Activated CD4-positive, alpha-beta memory T cell treated with anti-CD3 and anti-CD28 coated beads for 36 hours (primary cell): ENCODE results near the gene TAOK1. TPM values are rescaled to one million over a fixed set of nuclear protein-coding genes. Genes with fewer than 3 reads are reported as not detected.

Experiments
- CTCF ChIA-PET: fragments of 350-600 bp; sonication (Branson Sonifier 250); formaldehyde crosslinking; loops from one replicate; lab custom pipeline; 2021; ENCODE audit warnings: antibody characterized with exemption, inconsistent platforms; lab: Charles Lee
- POLR2A ChIA-PET: fragments of 350-600 bp; sonication (Branson Sonifier 250); formaldehyde crosslinking; loops from one replicate; lab custom pipeline; 2021; ENCODE audit warnings: antibody characterized with exemption; lab: Charles Lee
- DNase-seq: peaks from one replicate; pipeline ENCODE4 v3.0.0-alpha.2; 2020
- H3K27ac Mint-ChIP-seq: one replicate; pipeline ENCODE4 v1.8.0; 2021; ENCODE audit warnings: mixed read lengths
- H3K27me3 Mint-ChIP-seq: one replicate; pipeline ENCODE4 v1.8.0; 2021; ENCODE audit warnings: mixed read lengths
- H3K36me3 Mint-ChIP-seq: one replicate; pipeline ENCODE4 v1.8.0; 2021; ENCODE audit warnings: mixed read lengths
- H3K4me1 Mint-ChIP-seq: one replicate; pipeline ENCODE4 v1.8.0; 2021; ENCODE audit warnings: low read depth, mixed read lengths
- H3K4me3 Mint-ChIP-seq: one replicate; pipeline ENCODE4 v1.8.0; 2021; ENCODE audit warnings: mild to moderate bottlenecking, mixed read lengths
- H3K9me3 Mint-ChIP-seq: one replicate; pipeline ENCODE4 v1.8.0; 2021; ENCODE audit warnings: mixed read lengths
- intact Hi-C: fragments of 100-400 bp; cut with micrococcal nuclease; formaldehyde crosslinking; loops from one replicate; pipeline ENCODE4 v1.15.1; 2023
- total RNA-seq, 2 experiments: library from RNA; stranded (reverse); gene quantifications; one replicate each; pipeline ENCODE4 v1.2.3, GENCODE V29; 2021

TAOK1 gene
- total RNA-seq, 2 experiments from 2014 or later, result 29.8 to 34.3 TPM

GRCh38 chr17:29383686-29384085 is 6.5 kb upstream of the TAOK1 start:
- Mint-ChIP-seq H3K27me3 (no peaks in the 10 kb centered on the region), H3K4me1 (no peaks in the 10 kb centered on the region), H3K9me3 (no peaks in the 10 kb centered on the region), H3K27ac (no peak overlapping the region), H3K36me3 (no peaks in the 10 kb centered on the region), H3K4me3 (no peak overlapping the region)
- ChIA-PET CTCF (interaction anchor here (0.6 to 5.3 kb wide), 2 partner anchors 13 to 119 kb away, joined by 4 to 43 read pairs; no protein-coding TSS in a partner anchor), POLR2A (no interaction called here)
- no peak for DNase-seq
- intact Hi-C loops, result no loop called here

GRCh38 chr17:29384901-29385300 is 5.3 kb upstream of the TAOK1 start:
- peaks cover 3% of the 10 kb centered on the region for H3K4me1 Mint-ChIP-seq

GRCh38 chr17:29386760-29387159 is 3.4 kb upstream of the TAOK1 start:
- peaks cover 5% of the 10 kb centered on the region for H3K36me3 Mint-ChIP-seq
- H3K4me3 Mint-ChIP-seq, result no peak overlapping the region
- DNase-seq, result no peak
- ChIA-PET CTCF (interaction anchor here (0.9 to 1.7 kb wide), 3 partner anchors 11 to 421 kb away, joined by 3 to 4 read pairs (median 4); no protein-coding TSS in a partner anchor), POLR2A (no interaction called here)
- no peaks in the 10 kb centered on the region for H3K27me3 Mint-ChIP-seq
- H3K9me3 Mint-ChIP-seq, result no peaks in the 10 kb centered on the region
- H3K4me1 Mint-ChIP-seq, result peaks cover 10% of the 10 kb centered on the region
- intact Hi-C loops, result no loop called here
- no peak overlapping the region for H3K27ac Mint-ChIP-seq

More at GRCh38 chr17:29384901-29385300, 5.3 kb upstream of the TAOK1 start:
- Mint-ChIP-seq H3K4me3 (no peak overlapping the region), H3K9me3 (no peaks in the 10 kb centered on the region), H3K36me3 (no peaks in the 10 kb centered on the region), H3K27me3 (no peaks in the 10 kb centered on the region), H3K27ac (no peak overlapping the region)
- no peak for DNase-seq
- ChIA-PET CTCF (interaction anchor here (5.3 kb wide), 1 partner anchor 15 kb away, joined by 43 read pairs; no protein-coding TSS in a partner anchor), POLR2A (no interaction called here)
- intact Hi-C loops, result no loop called here

GRCh38 chr17:29388937-29389336 is 1.2 kb upstream of the TAOK1 start:
- POLR2A ChIA-PET, result no interaction called here
- Mint-ChIP-seq H3K36me3 (peaks cover 6% of the 10 kb centered on the region), H3K27ac (no peak overlapping the region), H3K9me3 (no peaks in the 10 kb centered on the region), H3K4me1 (peaks cover 29% of the 10 kb centered on the region), H3K4me3 (no peak overlapping the region), H3K27me3 (no peaks in the 10 kb centered on the region)
- peak; percentile 14 for DNase-seq
- CTCF ChIA-PET, result interaction anchor here (0.7 kb wide), 1 partner anchor 233 kb away, joined by 3 read pairs; no protein-coding TSS in a partner anchor
- intact Hi-C loops, result no loop called here

GRCh38 chr17:29390851-29391631 is 878 bp downstream of the TAOK1 start:
- Mint-ChIP-seq H3K9me3 (no peaks in the 10 kb centered on the region), H3K27me3 (no peaks in the 10 kb centered on the region), H3K36me3 (peaks cover 6% of the 10 kb centered on the region), H3K4me3 (peak overlapping the region; percentile 95), H3K4me1 (peaks cover 36% of the 10 kb centered on the region), H3K27ac (peak overlapping the region; percentile 85)
- CTCF ChIA-PET, result interaction anchor here (1.4 to 2.4 kb wide), 2 partner anchors 21 kb away, joined by 11 to 14 read pairs; no protein-coding TSS in a partner anchor
- DNase-seq, result peak; percentile 25
- intact Hi-C loops, result loop anchor here (2.0 to 10.0 kb wide), 2 partner anchors 98 to 246 kb away; no protein-coding TSS in a partner anchor
- POLR2A ChIA-PET, result interaction anchor here (1.0 to 1.2 kb wide), 4 partner anchors 97 to 254 kb away, joined by 3 to 7 read pairs (median 5); partner anchors contain the start of gene NUFIP2

- H3K4me1 Mint-ChIP-seq, result peaks cover 36% of the 10 kb centered on the region
Measured at GRCh38 chr17:29393436-29393835, 3.3 kb downstream of the TAOK1 start.

GRCh38 chr17:29394761-29395160 is 4.6 kb downstream of the TAOK1 start:
- ChIA-PET POLR2A (no interaction called here), CTCF (no interaction called here)
- no peak for DNase-seq
- no peak overlapping the region for H3K4me3 Mint-ChIP-seq
- no peaks in the 10 kb centered on the region for H3K27me3 Mint-ChIP-seq
- peaks cover 9% of the 10 kb centered on the region for H3K36me3 Mint-ChIP-seq
- intact Hi-C loops, result loop anchor here (10.0 kb wide), 1 partner anchor 250 kb away; no protein-coding TSS in a partner anchor
- no peak overlapping the region for H3K27ac Mint-ChIP-seq
- peaks cover 33% of the 10 kb centered on the region for H3K4me1 Mint-ChIP-seq
- no peaks in the 10 kb centered on the region for H3K9me3 Mint-ChIP-seq

More at GRCh38 chr17:29393436-29393835, 3.3 kb downstream of the TAOK1 start:
- ChIA-PET CTCF (interaction anchor here (1.4 to 2.4 kb wide), 3 partner anchors 23 to 102 kb away, joined by 4 to 11 read pairs (median 4); no protein-coding TSS in a partner anchor), POLR2A (no interaction called here)
- intact Hi-C loops, result loop anchor here (10.0 kb wide), 1 partner anchor 249 kb away; no protein-coding TSS in a partner anchor
- no peak for DNase-seq
- Mint-ChIP-seq H3K4me3 (no peak overlapping the region), H3K36me3 (peaks cover 6% of the 10 kb centered on the region), H3K9me3 (no peaks in the 10 kb centered on the region), H3K27ac (no peak overlapping the region), H3K27me3 (no peaks in the 10 kb centered on the region)

- no peak for DNase-seq
- Mint-ChIP-seq H3K36me3 (peaks cover 16% of the 10 kb centered on the region), H3K9me3 (peaks cover 3% of the 10 kb centered on the region), H3K27me3 (no peaks in the 10 kb centered on the region), H3K4me3 (no peak overlapping the region), H3K4me1 (peaks cover 35% of the 10 kb centered on the region), H3K27ac (no peak overlapping the region)
- POLR2A ChIA-PET, result no interaction called here
- CTCF ChIA-PET, result interaction anchor here (1.3 kb wide), 1 partner anchor 26 kb away, joined by 8 read pairs; no protein-coding TSS in a partner anchor
- intact Hi-C loops, result loop anchor here (10.0 kb wide), 1 partner anchor 251 kb away; no protein-coding TSS in a partner anchor
Measured at GRCh38 chr17:29396066-29396465, 5.9 kb downstream of the TAOK1 start.

GRCh38 chr17:29399634-29400033 is 9.5 kb downstream of the TAOK1 start:
- CTCF ChIA-PET, result interaction anchor here (0.7 to 1.2 kb wide), 2 partner anchors 30 kb away, joined by 3 to 4 read pairs; no protein-coding TSS in a partner anchor
- intact Hi-C loops, result loop anchor here (10.0 kb wide), 1 partner anchor 255 kb away; no protein-coding TSS in a partner anchor
- peaks cover 20% of the 10 kb centered on the region for H3K36me3 Mint-ChIP-seq

GRCh38 chr17:29400818-29401217 is 10.7 kb downstream of the TAOK1 start:
- Mint-ChIP-seq H3K36me3 (peaks cover 20% of the 10 kb centered on the region), H3K4me1 (peaks cover 16% of the 10 kb centered on the region), H3K4me3 (no peak overlapping the region), H3K27me3 (no peaks in the 10 kb centered on the region), H3K27ac (no peak overlapping the region), H3K9me3 (peaks cover 3% of the 10 kb centered on the region)
- POLR2A ChIA-PET, result no interaction called here
- DNase-seq, result no peak
- intact Hi-C loops, result no loop called here
- CTCF ChIA-PET, result interaction anchor here (1.2 kb wide), 1 partner anchor 31 kb away, joined by 4 read pairs; no protein-coding TSS in a partner anchor

More at GRCh38 chr17:29399634-29400033, 9.5 kb downstream of the TAOK1 start:
- Mint-ChIP-seq H3K9me3 (peaks cover 3% of the 10 kb centered on the region), H3K27me3 (no peaks in the 10 kb centered on the region), H3K4me3 (no peak overlapping the region), H3K4me1 (peaks cover 18% of the 10 kb centered on the region), H3K27ac (no peak overlapping the region)
- DNase-seq, result no peak
- POLR2A ChIA-PET, result no interaction called here

GRCh38 chr17:29401258-29401657 is 11.1 kb downstream of the TAOK1 start:
- Mint-ChIP-seq H3K4me1 (peaks cover 21% of the 10 kb centered on the region), H3K36me3 (peaks cover 20% of the 10 kb centered on the region), H3K27me3 (no peaks in the 10 kb centered on the region), H3K4me3 (no peak overlapping the region), H3K27ac (no peak overlapping the region), H3K9me3 (peaks cover 3% of the 10 kb centered on the region)
- DNase-seq, result no peak
- ChIA-PET CTCF (no interaction called here), POLR2A (no interaction called here)
- intact Hi-C loops, result no loop called here

- Mint-ChIP-seq H3K36me3 (peaks cover 12% of the 10 kb centered on the region), H3K9me3 (no peaks in the 10 kb centered on the region), H3K27ac (no peak overlapping the region), H3K4me3 (no peak overlapping the region), H3K4me1 (peaks cover 32% of the 10 kb centered on the region), H3K27me3 (no peaks in the 10 kb centered on the region)
- no peak for DNase-seq
- intact Hi-C loops, result no loop called here
- POLR2A ChIA-PET, result interaction anchor here (0.6 kb wide), 1 partner anchor 1079 kb away, joined by 4 read pairs; no protein-coding TSS in a partner anchor
- CTCF ChIA-PET, result no interaction called here
Measured at GRCh38 chr17:29407856-29408255, 17.7 kb downstream of the TAOK1 start.
